Neural crest cell (in vitro differentiated cells): Measurements from ENCODE around the gene SMIM5. TPM values are rescaled to one million over a fixed set of nuclear protein-coding genes. Genes with fewer than 3 reads are reported as not detected.

Experiments used
- DNase-seq: peaks from one replicate; pipeline ENCODE4 v3.0.0; 2021; ENCODE audit warnings: low read depth, mixed read lengths, low spot score
- H3K27ac Mint-ChIP-seq: one replicate; pipeline ENCODE4 v1.8.0; 2021; ENCODE audit warnings: mild to moderate bottlenecking, mixed read lengths; ENCODE audit not compliant: unreplicated experiment
- H3K27me3 Mint-ChIP-seq: 2 replicates; pipeline ENCODE4 v1.8.0; 2021; ENCODE audit warnings: low read depth, mild to moderate bottlenecking, mixed read lengths
- H3K36me3 Mint-ChIP-seq: 2 replicates; pipeline ENCODE4 v1.8.0; 2021; ENCODE audit warnings: low read depth, mild to moderate bottlenecking, mixed read lengths
- H3K4me1 Mint-ChIP-seq: 2 replicates; pipeline ENCODE4 v1.8.0; 2021; ENCODE audit warnings: mixed read lengths
- H3K4me3 Mint-ChIP-seq: one replicate; pipeline ENCODE4 v1.8.0; 2021; ENCODE audit warnings: mild to moderate bottlenecking, mixed read lengths
- H3K9me3 Mint-ChIP-seq: 2 replicates; pipeline ENCODE4 v1.8.0; 2021; ENCODE audit warnings: mixed read lengths
- CTCF ChIP-seq: fragments of 200-600 bp; sonication (generic); conservative IDR thresholded peaks from 2 replicates; pipeline ENCODE4 v1.5.0; 2021; ENCODE audit warnings: antibody characterized with exemption, mild to moderate bottlenecking
- total RNA-seq: library from RNA; stranded (reverse); gene quantifications from 2 replicates; pipeline ENCODE4 v1.2.1, GENCODE V29; 2021

The SMIM5 gene
- total RNA-seq, 1 donor from 2014 or later, result not detected

GRCh38 chr17:75685499-75685898 lies 52.3 kb downstream of the SMIM5 start:
- Mint-ChIP-seq H3K4me3 (no peak overlapping the region), H3K36me3 (no peaks in the 10 kb centered on the region), H3K27me3 (no peaks in the 10 kb centered on the region), H3K9me3 (no peaks in the 10 kb centered on the region), H3K27ac (peak overlapping the region; percentile 29), H3K4me1 (peaks cover 32% of the 10 kb centered on the region)
- TF ChIP-seq CTCF, result no peak
- DNase-seq, result no peak

GRCh38 chr17:75688209-75688825 lies 55.1 kb downstream of the SMIM5 start:
- H3K27ac Mint-ChIP-seq, result peak overlapping the region; percentile 83
- no peak for DNase-seq

GRCh38 chr17:75689441-75689873 lies 56.2 kb downstream of the SMIM5 start:
- Mint-ChIP-seq H3K27ac (peak overlapping the region; percentile 43), H3K27me3 (no peaks in the 10 kb centered on the region), H3K9me3 (no peaks in the 10 kb centered on the region), H3K4me3 (no peak overlapping the region), H3K4me1 (peaks cover 52% of the 10 kb centered on the region), H3K36me3 (no peaks in the 10 kb centered on the region)
- no peak for DNase-seq
- TF ChIP-seq CTCF, result no peak

More at GRCh38 chr17:75688209-75688825, 55.1 kb downstream of the SMIM5 start:
- TF ChIP-seq CTCF, result no peak
- Mint-ChIP-seq H3K4me3 (peak overlapping the region; percentile 43), H3K4me1 (peaks cover 45% of the 10 kb centered on the region), H3K9me3 (no peaks in the 10 kb centered on the region), H3K36me3 (no peaks in the 10 kb centered on the region), H3K27me3 (no peaks in the 10 kb centered on the region)

Other genes starting within 250 kb of the SMIM5 start
- gene GRB2, start 227.8 kb upstream of the SMIM5 start, total RNA-seq, result 69.3 and 79.4 TPM in 2 replicates
- 117 and 131 TPM in 2 replicates for gene TMEM94, start 176.8 kb upstream of the SMIM5 start, total RNA-seq
- 42.3 and 44.5 TPM in 2 replicates for gene CASKIN2, start 117.9 kb upstream of the SMIM5 start, total RNA-seq
- gene TSEN54, start 116.9 kb upstream of the SMIM5 start, total RNA-seq, result 48.1 and 49.0 TPM in 2 replicates
- gene LLGL2, start 107.7 kb upstream of the SMIM5 start, total RNA-seq, result 3.4 and 4.3 TPM in 2 replicates
- gene MYO15B, start 45.6 kb upstream of the SMIM5 start, total RNA-seq, result 23.3 and 23.7 TPM in 2 replicates
- 47.3 and 47.5 TPM in 2 replicates for gene RECQL5, start 33.7 kb downstream of the SMIM5 start, total RNA-seq
- gene SAP30BP, start 33.9 kb downstream of the SMIM5 start, total RNA-seq, result 113 and 123 TPM in 2 replicates
- gene ITGB4, start 88.0 kb downstream of the SMIM5 start, total RNA-seq, result 0.64 and 1.4 TPM in 2 replicates
- gene GALK1, start 131.8 kb downstream of the SMIM5 start, total RNA-seq, result 11.9 and 13.1 TPM in 2 replicates
- 49.3 and 49.4 TPM in 2 replicates for gene UNK, start 151.4 kb downstream of the SMIM5 start, total RNA-seq
- gene UNC13D, start 211.0 kb downstream of the SMIM5 start, total RNA-seq, result 1.1 and 3.1 TPM in 2 replicates
- gene WBP2, start 221.9 kb downstream of the SMIM5 start, total RNA-seq, result 49.3 and 53.3 TPM in 2 replicates
- gene TRIM47, start 245.1 kb downstream of the SMIM5 start, total RNA-seq, result 0.91 and 1.9 TPM in 2 replicates